GM18511 (cell line): Measurements from ENCODE around the gene ZNF555.
"Not testable (repeated sequence)": the region's sequence is repeated elsewhere in the genome, so short reads cannot be mapped to it uniquely, and the experiment has no call there.

Experiments
- ATAC-seq: cut with Tn5 transposase; IDR thresholded peaks from one replicate; pipeline ENCODE4 v1.9.1; 2021; ENCODE audit warnings: mild to moderate bottlenecking, moderate library complexity; ENCODE audit not compliant: unreplicated experiment

Gene ZNF555

GRCh38 chr19:2806736-2807378 is 34.4 kb upstream of the ZNF555 start:
- ATAC-seq: no peak

- ATAC-seq: no peak
These were observed 33.7 kb upstream of the ZNF555 start for GRCh38 chr19:2807379-2808128.

- ATAC-seq: no peak
These were observed 32.9 kb upstream of the ZNF555 start for GRCh38 chr19:2808129-2808941.

- ATAC-seq: no peak
These were observed 31.7 kb upstream of the ZNF555 start for GRCh38 chr19:2809387-2810140.

- ATAC-seq: no peak
These were observed 30.9 kb upstream of the ZNF555 start for GRCh38 chr19:2810141-2811091.

GRCh38 chr19:2811221-2811722 is 30.0 kb upstream of the ZNF555 start:
- no peak for ATAC-seq

- no peak for ATAC-seq
These were observed 29.4 kb upstream of the ZNF555 start for GRCh38 chr19:2811735-2812413.

GRCh38 chr19:2812414-2813234 is 28.7 kb upstream of the ZNF555 start:
- ATAC-seq: no peak

GRCh38 chr19:2813235-2814160 is 27.8 kb upstream of the ZNF555 start:
- ATAC-seq: no peak

GRCh38 chr19:2814426-2814825 is 26.8 kb upstream of the ZNF555 start:
- ATAC-seq: no peak

GRCh38 chr19:2815191-2815614 is 26.1 kb upstream of the ZNF555 start:
- no peak for ATAC-seq

- no peak for ATAC-seq
These were observed 25.4 kb upstream of the ZNF555 start for GRCh38 chr19:2815923-2816322.

- no peak for ATAC-seq
These were observed 24.6 kb upstream of the ZNF555 start for GRCh38 chr19:2816641-2817040.

- not testable (repeated sequence) for ATAC-seq
These were observed 23.9 kb upstream of the ZNF555 start for GRCh38 chr19:2817237-2817829.

- ATAC-seq: peak; percentile 88
These were observed 21.6 kb upstream of the ZNF555 start, which contains the start of gene ZNF554 for GRCh38 chr19:2819540-2820111. ZNF554 (plus strand) TSS chr19:2819868; CDS start chr19:2820072, 204 bp downstream.

- peak; percentile 16 for ATAC-seq
These were observed 21.1 kb upstream of the ZNF555 start for GRCh38 chr19:2820112-2820702.
